ENCODE data around the gene RAB11B. TPM values are rescaled to one million over a fixed set of nuclear protein-coding genes. Genes with fewer than 3 reads are reported as not detected.

The RAB11B gene
- total RNA-seq, 1 experiment from 2014 or later, result 67.2 TPM

DNA sequence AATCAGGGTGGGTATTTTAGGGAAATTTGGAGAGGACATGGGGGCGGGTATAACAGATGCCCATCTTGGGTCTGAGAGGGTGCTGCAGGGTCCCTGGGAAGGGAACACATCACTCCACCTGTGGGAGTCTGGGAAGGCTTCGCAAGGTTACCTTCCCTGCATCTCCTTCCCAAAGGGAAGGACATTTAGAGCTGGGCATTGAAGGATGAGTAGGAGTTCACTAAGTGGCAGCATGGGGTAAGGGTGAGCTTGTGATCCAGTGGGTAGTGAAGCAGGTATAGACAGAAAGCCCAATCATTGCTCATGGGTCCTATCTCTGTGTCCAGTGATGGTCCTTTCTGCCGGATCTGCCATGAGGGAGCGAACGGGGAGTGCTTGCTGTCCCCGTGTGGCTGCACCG is 36.1 kb downstream of the RAB11B start:
- Mint-ChIP-seq H3K27me3 (ENCODE audit: insufficient read depth, unreplicated experiment) (no peaks in the 10 kb centered on the region), H3K4me3 (ENCODE audit: unreplicated experiment) (no peak overlapping the region), H3K9me3 (ENCODE audit: unreplicated experiment) (no peaks in the 10 kb centered on the region), H3K36me3 (ENCODE audit: insufficient read depth, unreplicated experiment) (no peaks in the 10 kb centered on the region), H3K4me1 (ENCODE audit: insufficient read depth, unreplicated experiment) (no peaks in the 10 kb centered on the region), H3K27ac (ENCODE audit: low read depth, unreplicated experiment) (no peak overlapping the region)
- ChIA-PET POLR2A (interaction anchor here (0.6 kb wide), 1 partner anchor 18 kb away, joined by 3 read pairs; no protein-coding TSS in a partner anchor), CTCF (interaction anchor here (0.6 to 1.9 kb wide), 3 partner anchors 9 to 72 kb away, joined by 3 to 13 read pairs (median 3); partner anchors contain the start of gene MARCHF2)
- intact Hi-C loops (cut with micrococcal nuclease), result no loop called here
- BruUV-seq (replicated peaks), result no TSS peak
- TF ChIP-seq, protein P1, sequence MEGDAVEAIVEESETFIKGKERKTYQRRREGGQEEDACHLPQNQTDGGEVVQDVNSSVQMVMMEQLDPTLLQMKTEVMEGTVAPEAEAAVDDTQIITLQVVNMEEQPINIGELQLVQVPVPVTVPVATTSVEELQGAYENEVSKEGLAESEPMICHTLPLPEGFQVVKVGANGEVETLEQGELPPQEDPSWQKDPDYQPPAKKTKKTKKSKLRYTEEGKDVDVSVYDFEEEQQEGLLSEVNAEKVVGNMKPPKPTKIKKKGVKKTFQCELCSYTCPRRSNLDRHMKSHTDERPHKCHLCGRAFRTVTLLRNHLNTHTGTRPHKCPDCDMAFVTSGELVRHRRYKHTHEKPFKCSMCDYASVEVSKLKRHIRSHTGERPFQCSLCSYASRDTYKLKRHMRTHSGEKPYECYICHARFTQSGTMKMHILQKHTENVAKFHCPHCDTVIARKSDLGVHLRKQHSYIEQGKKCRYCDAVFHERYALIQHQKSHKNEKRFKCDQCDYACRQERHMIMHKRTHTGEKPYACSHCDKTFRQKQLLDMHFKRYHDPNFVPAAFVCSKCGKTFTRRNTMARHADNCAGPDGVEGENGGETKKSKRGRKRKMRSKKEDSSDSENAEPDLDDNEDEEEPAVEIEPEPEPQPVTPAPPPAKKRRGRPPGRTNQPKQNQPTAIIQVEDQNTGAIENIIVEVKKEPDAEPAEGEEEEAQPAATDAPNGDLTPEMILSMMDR (IDR thresholded peaks at IDR 0.05; ENCODE audit: unreplicated experiment), result no peak
- DNase-seq (ENCODE audit: unreplicated experiment), result no peak

DNA sequence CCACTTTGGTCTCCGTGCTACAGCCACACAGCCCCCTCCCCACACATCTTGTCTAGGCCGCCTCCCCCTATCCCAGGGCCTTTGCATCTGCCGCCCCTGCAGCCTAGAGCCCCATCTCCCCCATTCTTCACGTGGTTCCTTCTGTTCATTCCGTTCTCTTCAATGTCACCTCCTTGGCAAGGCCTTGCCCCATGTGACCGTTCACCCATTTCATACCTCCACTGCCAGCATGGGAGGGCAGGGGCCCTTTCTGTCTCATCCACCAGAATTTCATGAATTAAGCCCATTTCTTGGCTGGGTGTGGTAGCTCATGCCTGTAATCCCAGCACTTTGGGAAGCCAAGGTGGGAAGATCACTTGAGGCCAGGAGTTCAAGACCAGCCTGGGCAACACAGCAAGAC is 38.9 kb downstream of the RAB11B start:
- no peak for DNase-seq (ENCODE audit: unreplicated experiment)
- intact Hi-C loops (cut with micrococcal nuclease), result no loop called here
- no peaks in the 10 kb centered on the region for H3K4me1 Mint-ChIP-seq (ENCODE audit: insufficient read depth, unreplicated experiment)
- H3K9me3 Mint-ChIP-seq (ENCODE audit: unreplicated experiment), result no peaks in the 10 kb centered on the region
- BruUV-seq (replicated peaks), result no TSS peak
- TF ChIP-seq, protein P1 (IDR thresholded peaks at IDR 0.05; ENCODE audit: unreplicated experiment), result no peak
- no peak overlapping the region for H3K27ac Mint-ChIP-seq (ENCODE audit: low read depth, unreplicated experiment)
- H3K36me3 Mint-ChIP-seq (ENCODE audit: insufficient read depth, unreplicated experiment), result no peaks in the 10 kb centered on the region
- POLR2A ChIA-PET, result interaction anchor here (2.7 kb wide), 1 partner anchor 15 kb away, joined by 10 read pairs; the partner anchor contains the start of gene HNRNPM
- CTCF ChIA-PET, result interaction anchor here (0.7 to 0.8 kb wide), 2 partner anchors 77 to 85 kb away, joined by 3 to 4 read pairs; no protein-coding TSS in a partner anchor
- H3K27me3 Mint-ChIP-seq (ENCODE audit: insufficient read depth, unreplicated experiment), result no peaks in the 10 kb centered on the region
- no peak overlapping the region for H3K4me3 Mint-ChIP-seq (ENCODE audit: unreplicated experiment)

DNA sequence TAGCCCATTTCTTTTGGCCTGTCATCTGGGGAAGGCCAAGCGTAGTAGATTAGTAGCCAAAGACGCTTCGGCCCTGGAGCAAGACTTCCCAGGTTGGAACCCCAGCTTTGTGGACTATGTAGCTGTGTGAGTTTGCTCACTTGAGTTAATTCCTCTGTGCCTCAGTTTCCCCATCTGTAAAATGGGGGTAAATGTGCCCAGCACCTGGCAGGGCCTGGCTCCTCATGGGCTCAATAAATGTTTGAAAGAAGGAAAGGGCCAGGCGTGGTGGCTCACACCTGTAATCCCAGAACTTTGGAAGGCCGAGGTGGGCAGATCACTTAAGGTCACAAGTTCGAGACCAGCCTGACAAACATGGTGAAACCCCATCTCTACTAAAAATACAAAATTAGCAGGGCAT is 39.7 kb downstream of the RAB11B start:
- Mint-ChIP-seq H3K4me3 (ENCODE audit: unreplicated experiment) (no peak overlapping the region), H3K27me3 (ENCODE audit: insufficient read depth, unreplicated experiment) (no peaks in the 10 kb centered on the region), H3K36me3 (ENCODE audit: insufficient read depth, unreplicated experiment) (no peaks in the 10 kb centered on the region), H3K9me3 (ENCODE audit: unreplicated experiment) (no peaks in the 10 kb centered on the region), H3K4me1 (ENCODE audit: insufficient read depth, unreplicated experiment) (no peaks in the 10 kb centered on the region), H3K27ac (ENCODE audit: low read depth, unreplicated experiment) (no peak overlapping the region)
- BruUV-seq (replicated peaks), result no TSS peak
- intact Hi-C loops (cut with micrococcal nuclease), result no loop called here
- ChIA-PET POLR2A (interaction anchor here (0.5 to 2.7 kb wide), 2 partner anchors 14 to 24 kb away, joined by 3 to 10 read pairs; partner anchors contain the start of gene HNRNPM), CTCF (interaction anchor here (0.6 to 1.0 kb wide), 4 partner anchors 12 to 76 kb away, joined by 3 to 4 read pairs (median 4); no protein-coding TSS in a partner anchor)
- no peak for DNase-seq (ENCODE audit: unreplicated experiment)
- TF ChIP-seq, protein P1 (IDR thresholded peaks at IDR 0.05; ENCODE audit: unreplicated experiment), result no peak

DNA sequence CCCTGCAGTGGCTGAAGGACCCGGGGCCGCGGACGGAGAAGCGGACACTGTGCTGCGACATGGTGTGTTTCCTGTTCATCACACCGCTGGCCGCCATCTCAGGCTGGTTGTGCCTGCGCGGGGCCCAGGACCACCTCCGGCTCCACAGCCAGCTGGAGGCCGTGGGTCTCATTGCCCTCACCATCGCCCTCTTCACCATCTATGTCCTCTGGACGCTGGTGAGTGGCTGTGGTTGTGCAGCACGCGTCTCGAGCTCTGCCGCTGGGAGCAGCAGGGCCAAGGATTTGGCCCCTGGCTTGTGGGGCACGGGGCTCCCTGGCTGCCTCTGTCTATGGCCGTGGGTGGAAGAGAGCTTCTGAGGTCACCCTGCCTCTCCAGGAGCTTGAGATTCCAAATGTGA is 40.5 kb downstream of the RAB11B start:
- no peaks in the 10 kb centered on the region for H3K27me3 Mint-ChIP-seq (ENCODE audit: insufficient read depth, unreplicated experiment)
- no peak for DNase-seq (ENCODE audit: unreplicated experiment)
- intact Hi-C loops (cut with micrococcal nuclease), result no loop called here
- H3K36me3 Mint-ChIP-seq (ENCODE audit: insufficient read depth, unreplicated experiment), result no peaks in the 10 kb centered on the region
- no TSS peak for BruUV-seq (replicated peaks)
- POLR2A ChIA-PET, result interaction anchor here (2.7 kb wide), 1 partner anchor 14 kb away, joined by 10 read pairs; the partner anchor contains the start of gene HNRNPM
- TF ChIP-seq, protein P1 (IDR thresholded peaks at IDR 0.05; ENCODE audit: unreplicated experiment), result no peak
- H3K9me3 Mint-ChIP-seq (ENCODE audit: unreplicated experiment), result no peaks in the 10 kb centered on the region
- H3K4me3 Mint-ChIP-seq (ENCODE audit: unreplicated experiment), result no peak overlapping the region
- CTCF ChIA-PET, result no interaction called here
- no peaks in the 10 kb centered on the region for H3K4me1 Mint-ChIP-seq (ENCODE audit: insufficient read depth, unreplicated experiment)
- H3K27ac Mint-ChIP-seq (ENCODE audit: low read depth, unreplicated experiment), result no peak overlapping the region

All from MCF 10A (cell line).